GM12878 (cell line): ENCODE measurements around the gene RAP1GAP2. TPM values are rescaled to one million over a fixed set of nuclear protein-coding genes. Genes with fewer than 3 reads are reported as not detected.
A peak's percentile ranks its signal among the peaks of the same experiment; 100 is the strongest.

Experiments used
- ATAC-seq: fragments of 200-7000 bp; cut with Tn5 transposase; 3 replicates; pipeline ENCODE4 v1.9.1; 2020; ENCODE audit warnings: mild to moderate bottlenecking, moderate library complexity
- BruUV-seq: library from RNA; stranded (reverse); fragments of 400-500 nt; replicated peaks from 2 replicates; lab custom pipeline; 2021; lab: Mats Ljungman, UMichigan
- CTCF ChIA-PET: fragments of 300-600 bp; sonication (Branson Sonifier 250); formaldehyde crosslinking; extraction: SDS; loops from one replicate; lab custom pipeline; 2021; ENCODE audit warnings: inconsistent platforms; lab: Yijun Ruan, JAX
- POLR2A ChIA-PET: fragments of 350-600 bp; formaldehyde crosslinking; extraction: SDS; loops from one replicate; lab custom pipeline; 2021; ENCODE audit warnings: inconsistent platforms; lab: Charles Lee
- RAD21 ChIA-PET: fragments of 300-600 bp; sonication (Branson Sonifier 250); formaldehyde crosslinking; loops from one replicate; lab custom pipeline; 2023; ENCODE audit warnings: antibody characterized with exemption; ENCODE audit not compliant: unreplicated experiment; lab: Charles Lee
- SMC1A ChIA-PET: fragments of 300-600 bp; sonication (Branson Sonifier 250); formaldehyde crosslinking; loops from one replicate; lab custom pipeline; 2023; ENCODE audit not compliant: unreplicated experiment, uncharacterized antibody; lab: Charles Lee
- DNase-seq: peaks from one replicate; pipeline ENCODE4 v3.0.0-alpha.2; 2011; ENCODE audit warnings: low read depth, low spot score
- FAIRE-seq: peaks from 3 replicates; lab custom pipeline; 2011; peaks lifted over from hg19 to GRCh38; lab: Jason Lieb, UNC
- H2AFZ ChIP-seq: 2 replicates; pipeline ENCODE4 v1.6.0; 2011; ENCODE audit warnings: low read depth, low read length, control low read depth; ENCODE audit not compliant: control insufficient read depth
- H3K27ac ChIP-seq: 2 replicates; pipeline ENCODE4 v1.5.1; 2011; ENCODE audit warnings: control low read depth; ENCODE audit not compliant: control insufficient read depth, insufficient read depth
- H3K27me3 ChIP-seq, 2 experiments: replicated peaks in 1 of 2; 2 replicates each; pipeline versions ENCODE4 v1.6.0 to v1.6.1; 2011; ENCODE audit warnings: low read length in 1 of 2; ENCODE audit not compliant: control insufficient read depth in 2 of 2, insufficient read depth in 2 of 2
- H3K36me3 ChIP-seq, 2 experiments: 2 replicates each; pipeline ENCODE4 v1.5.1; 2011; ENCODE audit warnings: low read length in 1 of 2; ENCODE audit not compliant: control insufficient read depth in 2 of 2, insufficient read depth in 2 of 2
- H3K4me1 ChIP-seq: 2 replicates; pipeline ENCODE4 v1.6.1; 2011; ENCODE audit warnings: mild to moderate bottlenecking, low read length, moderate library complexity, mixed read lengths; ENCODE audit not compliant: control insufficient read depth, insufficient read depth
- H3K4me2 ChIP-seq: 2 replicates; pipeline ENCODE4 v1.6.0; 2011; ENCODE audit warnings: control low read depth; ENCODE audit not compliant: control insufficient read depth, insufficient read depth
- H3K4me3 ChIP-seq: fragments of 200-600 bp; sonication (generic); 2 replicates; pipeline ENCODE4 v1.5.1; 2016
- H3K79me2 ChIP-seq: 2 replicates; pipeline ENCODE4 v1.6.0; 2011; ENCODE audit warnings: low read length; ENCODE audit not compliant: control insufficient read depth, insufficient read depth
- H3K9ac ChIP-seq: 2 replicates; pipeline ENCODE4 v1.8.0; 2011; ENCODE audit warnings: low read length, control low read depth, mixed read lengths; ENCODE audit not compliant: control insufficient read depth, insufficient read depth
- H3K9me3 ChIP-seq: replicated peaks from 3 replicates; pipeline ENCODE4 v1.5.1; 2011; ENCODE audit warnings: mild to moderate bottlenecking, low read length; ENCODE audit not compliant: control insufficient read depth, insufficient read depth
- H4K20me1 ChIP-seq: 2 replicates; pipeline ENCODE4 v1.6.0; 2011; ENCODE audit not compliant: control insufficient read depth, insufficient read depth
- RAD51 ChIP-seq: fragments of 450-650 bp; IDR thresholded peaks from 2 replicates; pipeline ENCODE4 v1.6.1; 2016; ENCODE audit warnings: moderate library complexity, mild to moderate bottlenecking, inconsistent platforms
- TCF7 ChIP-seq: IDR thresholded peaks from 2 replicates; pipeline ENCODE4 v1.6.1; 2014; ENCODE audit warnings: antibody characterized with exemption, borderline replicate concordance
- ZNF217 ChIP-seq: fragments of 450-650 bp; IDR thresholded peaks from 2 replicates; pipeline ENCODE4 v1.6.1; 2017; ENCODE audit warnings: antibody characterized with exemption, mild to moderate bottlenecking
- WGBS: methylation state at CpG from one replicate; pipeline ENCODE4 v1.1.6; 2016; ENCODE audit warnings: low lambda C conversion rate; ENCODE audit not compliant: insufficient replicate concordance, insufficient coverage; ENCODE audit errors: missing lambda C conversion rate; 5-methylcytosine and 5-hydroxymethylcytosine counted together
- in situ Hi-C: fragments of 300-500 bp; cut with MboI; formaldehyde crosslinking; loops from 9 replicates; pipeline ENCODE4 v1.14.3; 2018; ENCODE audit warnings: mixed read lengths
- intact Hi-C: fragments of 100-400 bp; cut with micrococcal nuclease; formaldehyde crosslinking; loops from one replicate; pipeline ENCODE4 v1.14.2; 2022; ENCODE audit not compliant: unreplicated experiment
- polyA plus RNA-seq, 11 experiments: library from polyadenylated mRNA; depleted of rRNA in 4 of 11; unstranded in 6 of 11; stranded (reverse) in 5 of 11; fragments of >200 nt; fragmentation: Nextera tagmentation in 4 of 11; fragmentation: Illumina TruSeq in 1 of 11; extraction: Ambion mirVana in 4 of 11; extraction: Trizol in 1 of 11; gene quantifications; 1 replicate in 1 of 11; 2 replicates in 10 of 11; pipeline versions ENCODE4 v1.2.1 to v1.2.3, GENCODE V29; 2011 to 2016; ENCODE audit warnings: inconsistent platforms in 2 of 11, missing spikeins in 2 of 11, low read depth in 1 of 11
- total RNA-seq, 4 experiments: library from RNA; depleted of rRNA in 3 of 4; stranded (reverse); fragments of >200 nt in 3 of 4; fragmentation: Illumina TruSeq in 1 of 4; extraction: Trizol in 1 of 4; gene quantifications; 2 replicates each; pipeline versions ENCODE4 v1.2.1 to v1.2.3, GENCODE V29; 2013 to 2021

RAP1GAP2 gene
- total and polyA plus RNA-seq, 10 of the 15 experiments (the other 5 are each of a cell fraction or from before 2014, with no cell fraction given) = 0.03 to 0.95 (median 0.49) TPM; not detected in 2

GRCh38 chr17:2847381-2848333 lies 51.4 kb downstream of the RAP1GAP2 start:
- Histone ChIP-seq H3K4me2 (no peak overlapping the region), H3K9me3 (no peaks in the 10 kb centered on the region), H3K79me2 (no peaks in the 10 kb centered on the region), H3K36me3 (no peaks in the 10 kb centered on the region), H3K4me1 (peaks cover 7% of the 10 kb centered on the region), H2AFZ (peak overlapping the region; percentile 42), H3K9ac (no peak overlapping the region), H3K27me3 (peaks cover 0 to 6% of the 10 kb centered on the region in 2 experiments; a peak in 3 of 4 replicates), H3K27ac (no peak overlapping the region; the same call in 1 of the 2 replicates), H4K20me1 (no peaks in the 10 kb centered on the region), H3K4me3 (no peak overlapping the region)
- ChIA-PET RAD21 (interaction anchor here (4.5 kb wide), 1 partner anchor 165 kb away, joined by 27 read pairs; no protein-coding TSS in a partner anchor), POLR2A (no interaction called here), SMC1A (interaction anchor here (2.9 kb wide), 1 partner anchor 165 kb away, joined by 16 read pairs; no protein-coding TSS in a partner anchor), CTCF (interaction anchor here (0.6 to 7.1 kb wide), 9 partner anchors 10 to 168 kb away, joined by 3 to 52 read pairs (median 5); no protein-coding TSS in a partner anchor)
- ATAC-seq (no peak), FAIRE-seq (no peak), DNase-seq (no peak)
- WGBS = 11% methylated on average over 17 of the region's 17 CpGs
- intact Hi-C loops = loop anchor here (1.0 to 2.0 kb wide), 2 partner anchors 83 to 166 kb away; no protein-coding TSS in a partner anchor
- TF ChIP-seq RAD51 = no peak
- in situ Hi-C loops = no loop called here
- BruUV-seq = no TSS peak

- CTCF ChIA-PET = interaction anchor here (0.6 to 7.1 kb wide), 9 partner anchors 8 to 441 kb away, joined by 3 to 52 read pairs (median 5); no protein-coding TSS in a partner anchor
These were observed 53.1 kb downstream of the RAP1GAP2 start for GRCh38 chr17:2849327-2849670.

More at GRCh38 chr17:2849327-2849670, 53.1 kb downstream of the RAP1GAP2 start:
- H4K20me1 ChIP-seq = no peaks in the 10 kb centered on the region
- no peaks in the 10 kb centered on the region for H3K36me3 ChIP-seq
- ChIA-PET SMC1A (interaction anchor here (2.9 kb wide), 1 partner anchor 163 kb away, joined by 16 read pairs; no protein-coding TSS in a partner anchor), POLR2A (no interaction called here), RAD21 (interaction anchor here (1.0 to 4.5 kb wide), 2 partner anchors 153 to 163 kb away, joined by 4 to 27 read pairs; no protein-coding TSS in a partner anchor)
- no peak for ATAC-seq
- H3K27ac ChIP-seq = no peak overlapping the region
- H2AFZ ChIP-seq = no peak overlapping the region
- TF ChIP-seq TCF7 = no peak
- no peak for TF ChIP-seq ZNF217
- no TSS peak for BruUV-seq
- H3K27me3 ChIP-seq = peaks cover 7 to 10% of the 10 kb centered on the region in 2 experiments
- no peaks in the 10 kb centered on the region for H3K9me3 ChIP-seq
- H3K9ac ChIP-seq = no peak overlapping the region
- peaks cover 7% of the 10 kb centered on the region for H3K4me1 ChIP-seq
- intact Hi-C loops = loop anchor here (2.0 kb wide), 1 partner anchor 82 kb away; no protein-coding TSS in a partner anchor
- FAIRE-seq = no peak
- H3K4me3 ChIP-seq = no peak overlapping the region
- no peaks in the 10 kb centered on the region for H3K79me2 ChIP-seq
- no peak for DNase-seq
- WGBS = 54% methylated on average over 11 of the region's 13 CpGs
- no peak overlapping the region for H3K4me2 ChIP-seq
- in situ Hi-C loops = no loop called here
